NCI-H1417 treated with DMSO at 0.1 percent for 48 hours (cell line): ENCODE data around the gene AGPAT4.
"Not testable (repeated sequence)": the region's sequence is repeated elsewhere in the genome, so short reads cannot be mapped to it uniquely, and the experiment has no call there.

ENCODE experiments used
- DNase-seq: peaks from one replicate; lab custom pipeline; 2025; lab: John Stamatoyannopoulos, UW

The AGPAT4 gene

GRCh38 chr6:161138543-161139303 is 135.1 kb downstream of the AGPAT4 start:
- no peak for DNase-seq

DNA sequence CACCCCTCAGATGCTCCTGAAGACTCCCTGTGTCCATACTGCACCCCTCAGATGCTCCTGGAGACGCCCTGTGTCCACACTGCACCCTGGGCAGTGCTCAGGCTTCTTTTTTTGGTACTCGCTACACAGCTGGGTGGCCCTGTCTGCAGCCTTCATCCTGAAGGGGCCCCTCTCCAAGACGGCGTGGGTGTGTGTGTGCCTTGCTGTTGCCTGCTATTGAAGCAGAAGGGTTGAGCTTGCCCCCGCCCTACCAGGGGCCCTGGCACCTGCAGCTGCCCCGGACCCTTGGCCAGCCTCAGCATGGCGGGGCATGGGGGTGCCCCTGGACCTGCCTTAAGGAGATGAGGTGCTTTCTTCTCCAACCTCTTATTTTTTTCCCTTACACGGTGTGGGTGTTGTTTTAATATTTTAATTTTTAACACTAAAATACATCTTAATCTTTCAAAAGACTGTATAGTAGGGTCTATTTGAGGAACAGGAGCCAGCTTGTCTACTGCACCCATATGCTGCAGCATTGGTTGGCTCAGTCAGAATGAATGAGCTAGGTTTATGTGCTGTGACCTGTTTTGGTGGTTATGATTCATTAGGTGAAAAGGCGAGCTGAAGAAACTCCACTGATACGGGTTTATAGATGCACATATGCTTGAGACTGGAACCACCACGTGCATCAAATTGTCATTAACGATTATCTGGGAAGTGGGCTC is 135.9 kb downstream of the AGPAT4 start:
- DNase-seq: no peak

GRCh38 chr6:161137320-161137719 is 136.5 kb downstream of the AGPAT4 start:
- DNase-seq: no peak

DNA sequence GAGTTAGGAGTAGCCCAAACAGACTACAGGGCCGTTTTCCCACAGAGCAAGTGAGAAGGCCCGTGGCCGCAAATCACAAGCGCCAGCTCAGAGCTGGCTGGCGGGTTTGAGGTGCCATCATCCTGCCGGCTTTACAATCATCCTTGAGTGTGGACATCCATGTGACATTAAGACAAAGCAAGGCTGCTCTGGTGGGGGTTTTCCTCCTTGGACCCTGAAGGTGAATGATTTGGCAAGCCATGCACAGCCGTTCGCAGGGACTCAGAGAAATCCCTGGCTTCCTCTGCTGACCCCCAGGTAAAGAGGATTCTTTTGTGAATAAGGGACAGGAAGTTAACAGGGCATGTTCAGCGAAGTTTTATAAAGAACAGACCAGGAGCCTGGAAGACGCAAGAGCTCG is 137.2 kb downstream of the AGPAT4 start:
- no peak for DNase-seq

GRCh38 chr6:161135695-161136591 is 137.9 kb downstream of the AGPAT4 start:
- DNase-seq: no peak

DNA sequence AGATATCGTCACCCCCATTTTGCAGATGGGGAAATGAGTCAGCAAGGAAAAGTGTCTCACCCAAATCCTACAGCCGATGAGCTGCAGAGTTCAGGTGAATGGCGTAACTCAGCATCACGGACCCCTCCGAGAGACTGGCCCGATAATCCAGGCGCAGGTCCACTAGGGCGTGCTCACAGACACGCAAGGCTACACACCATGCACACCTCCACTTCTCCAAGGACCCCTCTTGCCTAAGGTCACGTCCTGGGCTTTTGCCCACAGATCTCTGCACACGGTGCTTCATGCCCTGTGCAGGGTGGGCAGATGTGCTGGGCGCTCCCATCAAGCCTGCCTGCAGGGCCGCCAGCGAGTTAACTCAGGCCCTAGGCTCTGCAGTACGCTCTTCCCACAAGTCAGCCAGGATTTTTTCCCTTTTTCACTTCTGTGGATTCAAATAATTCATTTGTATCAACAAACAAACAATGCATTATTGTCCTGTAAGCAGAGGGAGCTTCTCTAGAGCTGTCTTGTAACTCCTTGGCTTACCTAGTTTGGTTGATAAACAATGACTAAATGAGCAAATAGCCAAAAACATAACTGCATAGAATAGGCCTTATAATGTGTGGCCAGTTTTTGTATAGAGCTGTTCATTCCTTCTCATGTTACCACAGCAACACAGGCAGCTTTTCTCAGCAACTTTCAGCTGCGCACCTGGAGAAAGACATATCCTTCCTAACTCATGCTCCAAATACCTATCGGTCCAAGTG is 139.1 kb downstream of the AGPAT4 start:
- DNase-seq: no peak

DNA sequence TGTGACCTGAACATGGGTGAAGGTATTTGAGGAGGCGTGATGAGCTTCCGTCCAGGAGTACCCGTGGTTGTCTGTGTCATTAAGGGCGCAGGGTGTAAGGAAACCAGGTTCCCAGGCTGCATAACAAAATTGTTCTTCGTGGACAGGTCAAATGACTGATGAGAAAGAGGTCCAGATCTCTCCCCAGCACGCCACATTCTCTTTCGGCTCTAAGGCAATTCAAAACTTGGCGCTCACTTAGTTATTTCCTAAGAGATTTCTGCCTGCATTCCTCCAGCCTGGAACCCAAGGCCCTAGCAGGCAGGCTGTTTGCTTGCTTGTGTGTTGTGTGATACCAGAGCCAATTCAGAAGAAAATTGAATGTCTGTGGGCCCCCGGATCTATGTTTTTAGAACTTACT is 139.9 kb downstream of the AGPAT4 start:
- DNase-seq: no peak

DNA sequence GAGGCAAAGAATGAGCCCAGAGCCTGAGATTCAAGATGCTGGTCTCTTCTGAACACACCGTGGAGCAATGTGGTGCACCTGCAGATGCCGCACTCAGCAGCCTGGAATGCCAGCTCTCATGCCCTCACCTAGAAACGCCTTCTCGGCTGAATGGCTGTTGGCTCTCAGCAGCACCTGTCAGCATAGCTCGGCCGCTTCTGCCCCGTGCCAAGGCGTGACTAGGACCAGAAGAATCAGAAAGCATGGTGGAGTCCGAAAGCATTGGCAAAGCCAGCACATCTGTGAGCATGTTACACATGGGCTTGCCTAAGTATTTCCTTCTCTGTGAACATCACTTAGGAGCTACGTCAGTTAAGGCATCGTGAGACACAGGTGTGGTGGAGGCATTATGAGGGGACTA is 141.5 kb downstream of the AGPAT4 start:
- no peak for DNase-seq

DNA sequence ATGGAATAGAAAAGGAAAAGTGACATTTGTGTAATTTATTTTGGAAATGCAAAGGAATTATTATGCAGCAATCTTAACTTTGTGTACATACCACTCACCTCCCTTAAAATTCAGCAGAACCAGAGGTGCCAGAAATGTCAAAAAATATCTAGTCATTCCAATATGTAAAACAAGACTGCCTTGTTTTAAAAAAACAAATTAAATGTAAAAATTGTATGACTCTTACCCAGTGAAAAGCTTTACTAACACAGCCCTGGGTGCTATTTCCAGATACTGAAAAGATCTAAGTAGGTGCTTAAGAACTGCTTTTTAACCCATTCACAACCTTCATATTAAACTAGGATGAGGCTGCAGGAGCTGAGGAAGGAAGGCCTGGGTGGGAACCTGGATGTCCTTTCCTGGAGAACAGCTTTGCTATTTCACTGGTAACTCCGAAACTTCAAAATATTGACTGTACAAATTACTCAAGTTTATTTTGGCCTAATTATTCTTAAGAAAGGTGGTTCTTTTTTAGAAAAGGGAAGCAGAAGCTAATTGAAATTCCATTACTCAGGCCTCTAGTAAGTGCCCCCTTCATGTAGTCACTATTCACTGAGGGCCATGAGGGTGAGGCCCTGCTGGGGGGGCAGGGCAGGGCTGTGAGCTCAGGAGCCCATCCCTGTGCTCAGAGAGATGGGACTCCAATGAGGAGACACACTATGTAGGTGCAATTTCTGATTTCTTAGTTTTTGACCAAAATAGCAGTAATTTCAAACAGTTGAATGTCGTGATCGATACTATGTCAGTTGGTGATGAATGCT is 142.7 kb downstream of the AGPAT4 start:
- DNase-seq: no peak

GRCh38 chr6:161130541-161130940 is 143.3 kb downstream of the AGPAT4 start:
- DNase-seq: no peak

DNA sequence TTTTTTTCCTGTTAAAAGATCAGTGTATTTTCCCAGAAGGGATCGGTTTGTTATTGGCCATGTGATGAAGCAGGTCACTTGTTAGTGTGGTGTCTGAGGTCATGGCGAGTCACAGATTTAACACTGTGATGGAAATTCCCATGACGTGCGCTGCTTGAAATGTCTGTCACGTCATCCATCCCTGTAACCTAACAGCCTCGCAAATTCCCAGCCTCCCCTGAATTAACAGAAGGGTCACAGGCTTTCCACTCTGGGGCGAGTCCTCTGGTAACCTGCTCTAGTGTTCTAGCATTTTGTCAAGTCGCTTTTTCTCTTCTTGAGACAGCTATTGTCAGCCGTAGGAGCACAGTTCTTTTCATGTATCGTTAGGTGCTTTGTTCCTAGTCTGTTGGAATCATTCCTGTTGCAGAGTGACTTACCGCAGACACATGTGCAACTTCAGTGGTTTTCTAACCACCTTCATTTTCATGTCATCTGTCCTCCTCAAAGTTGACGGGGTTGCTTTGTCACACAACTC is 145.1 kb downstream of the AGPAT4 start:
- DNase-seq: no peak

GRCh38 chr6:161128230-161128629 is 145.6 kb downstream of the AGPAT4 start:
- no peak for DNase-seq

- no peak for DNase-seq
Observed at GRCh38 chr6:161127071-161127740, 146.7 kb downstream of the AGPAT4 start.

GRCh38 chr6:161125591-161125990 is 148.3 kb downstream of the AGPAT4 start:
- DNase-seq: no peak

DNA sequence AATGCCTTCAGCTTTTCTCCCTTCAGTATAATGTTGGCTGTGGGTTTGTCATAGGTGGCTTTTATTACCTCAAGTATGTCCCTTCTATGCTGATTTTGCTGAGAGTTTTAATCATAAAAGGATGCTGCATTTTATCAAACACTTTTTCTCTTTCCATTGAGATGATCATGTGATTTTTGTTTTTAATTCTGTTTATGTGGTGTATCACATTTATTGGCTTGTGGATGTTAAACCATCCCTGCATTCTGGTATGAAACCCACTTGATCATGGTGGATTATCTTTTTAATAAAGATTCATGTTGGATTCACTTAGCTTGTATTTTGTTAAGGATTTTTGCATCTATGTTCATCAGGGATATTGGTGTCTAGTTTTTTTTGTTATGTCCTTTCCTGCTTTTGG is 150.5 kb downstream of the AGPAT4 start:
- DNase-seq: not testable (repeated sequence)

- DNase-seq: no peak
Observed at GRCh38 chr6:161117942-161118341, 155.9 kb downstream of the AGPAT4 start.

GRCh38 chr6:161117308-161117707 is 156.6 kb downstream of the AGPAT4 start:
- DNase-seq: no peak

GRCh38 chr6:161116554-161116953 is 157.3 kb downstream of the AGPAT4 start:
- no peak for DNase-seq

DNA sequence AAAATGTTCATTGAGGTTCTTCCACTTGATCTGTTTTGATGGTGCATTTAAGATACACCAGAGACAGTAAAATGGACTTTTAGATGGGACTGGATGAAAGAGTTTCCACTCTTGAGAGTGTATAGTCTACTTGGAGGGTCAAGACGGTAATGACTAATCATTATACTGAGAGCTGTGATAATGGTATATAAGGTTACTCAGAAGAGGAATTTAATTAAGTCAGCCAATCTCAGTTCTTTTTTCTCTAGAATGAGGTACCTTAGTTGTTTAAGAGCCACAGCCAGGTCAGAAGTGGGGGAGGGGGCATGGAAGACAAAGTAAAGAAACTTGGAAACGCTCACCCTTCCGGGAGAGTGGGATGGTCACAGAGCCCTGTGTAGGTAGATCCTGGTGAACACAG is 158.4 kb downstream of the AGPAT4 start:
- DNase-seq: no peak

DNA sequence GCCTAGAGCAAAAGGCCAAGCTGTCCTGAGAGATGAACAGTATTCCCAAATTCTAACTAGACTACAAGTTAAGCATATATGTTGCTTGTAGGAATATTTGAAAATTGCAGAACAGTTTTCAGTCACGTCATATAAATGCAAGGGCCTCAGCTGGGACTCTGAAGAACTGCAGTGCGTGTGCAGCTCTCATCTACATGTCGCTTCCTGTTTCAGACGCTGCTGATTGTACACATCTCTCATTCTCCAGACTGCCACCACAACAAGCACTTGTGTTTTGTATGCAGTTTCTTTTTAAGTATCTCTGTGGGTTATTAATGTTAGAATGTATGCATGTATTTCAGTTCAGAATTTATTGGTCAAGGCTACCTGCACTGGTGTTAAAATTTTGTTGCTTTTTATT is 162.6 kb downstream of the AGPAT4 start:
- DNase-seq: no peak
